Fibroblast of lung (primary cell): ENCODE measurements around the gene CSF1R. TPM values are rescaled to one million over a fixed set of nuclear protein-coding genes. Genes with fewer than 3 reads are reported as not detected.
"Not testable (repeated sequence)": the region's sequence is repeated elsewhere in the genome, so short reads cannot be mapped to it uniquely, and the experiment has no call there.

Experiments used
- DNase-seq, 2 donors: peaks; one replicate each; pipeline versions ENCODE4 v3.0.0 to v3.0.0-alpha.2; 2010; ENCODE audit warnings: low read depth in 2 of 2
- H2AFZ ChIP-seq: 2 replicates; pipeline ENCODE4 v1.5.1; 2012; ENCODE audit warnings: low read length, control low read depth, inconsistent platforms
- H3K27ac ChIP-seq: 2 replicates; pipeline ENCODE4 v1.5.1; 2011; ENCODE audit warnings: low read length, control low read depth; ENCODE audit not compliant: insufficient read depth
- H3K27me3 ChIP-seq: 2 replicates; pipeline ENCODE4 v1.5.1; 2011; ENCODE audit warnings: mild to moderate bottlenecking, low read length; ENCODE audit not compliant: control insufficient read depth, insufficient read depth
- H3K36me3 ChIP-seq: 2 replicates; pipeline ENCODE4 v1.5.1; 2011; ENCODE audit warnings: low read length; ENCODE audit not compliant: control insufficient read depth, insufficient read depth
- H3K4me1 ChIP-seq: 2 replicates; pipeline ENCODE4 v1.5.1; 2011; ENCODE audit warnings: low read length; ENCODE audit not compliant: control insufficient read depth, insufficient read depth; ENCODE audit errors: extremely low read depth
- H3K4me2 ChIP-seq: 2 replicates; pipeline ENCODE4 v1.5.1; 2011; ENCODE audit warnings: low read length, control low read depth; ENCODE audit not compliant: insufficient read depth; ENCODE audit errors: extremely low read depth
- H3K4me3 ChIP-seq, 4 experiments: fragments of 200-600 bp in 1 of 4; sonication (generic) in 1 of 4; replicated peaks in 1 of 4; 2 replicates each; pipeline ENCODE4 v1.5.1; 2011 to 2016; ENCODE audit warnings: low read length in 4 of 4, low read depth in 3 of 4, mild to moderate bottlenecking in 3 of 4, control low read depth in 2 of 4, inconsistent platforms in 1 of 4, mixed read lengths in 1 of 4; ENCODE audit not compliant: insufficient read depth in 1 of 4; ENCODE audit errors: control extremely low read depth in 1 of 4
- H3K79me2 ChIP-seq: 2 replicates; pipeline ENCODE4 v1.5.1; 2012; ENCODE audit warnings: mild to moderate bottlenecking, low read length, inconsistent platforms; ENCODE audit not compliant: control insufficient read depth, insufficient read depth
- H3K9ac ChIP-seq: 2 replicates; pipeline ENCODE4 v1.5.1; 2011; ENCODE audit warnings: mild to moderate bottlenecking, low read length, control low read depth; ENCODE audit not compliant: insufficient read depth
- H3K9me3 ChIP-seq: 2 replicates; pipeline ENCODE4 v1.5.1; 2012; ENCODE audit warnings: low read depth, low read length; ENCODE audit not compliant: control insufficient read depth, insufficient read depth
- H4K20me1 ChIP-seq: 2 replicates; pipeline ENCODE4 v1.5.1; 2011; ENCODE audit warnings: low read length; ENCODE audit not compliant: control insufficient read depth, insufficient read depth; ENCODE audit errors: extremely low read depth
- EZH2 ChIP-seq: IDR thresholded peaks from 2 replicates; pipeline ENCODE4 v1.5.1; 2012; ENCODE audit warnings: low read length, control low read depth, mild to moderate bottlenecking; ENCODE audit errors: missing control alignments
- polyA plus RNA-seq, 2 donors: library from polyadenylated mRNA; depleted of rRNA in 1 of 2; stranded (reverse) in 1 of 2; unstranded in 1 of 2; fragments of >200 nt; gene quantifications; 2 replicates each; pipeline ENCODE4 v1.2.1, GENCODE V29; 2011 to 2012; ENCODE audit warnings: missing spikeins in 1 of 2
- total RNA-seq: library from RNA; depleted of rRNA; stranded (reverse); fragments of >200 nt; gene quantifications from 2 replicates; pipeline ENCODE4 v1.2.1, GENCODE V29; 2014
- TF ChIP-seq, protein P1 (sequence below), 2 donors: IDR thresholded peaks in 1 of 2; conservative IDR thresholded peaks in 1 of 2; 1 replicate in 1 of 2; 2 replicates in 1 of 2; pipeline ENCODE4 v1.5.1; 2011 to 2012; ENCODE audit warnings: low read length in 2 of 2, control low read depth in 1 of 2, inconsistent platforms in 1 of 2, low read depth in 1 of 2, mild to moderate bottlenecking in 1 of 2

CSF1R gene
- total and polyA plus RNA-seq, 2 donors (not counting 1 experiment from before 2014, with no cell fraction given) = 0.07 TPM; not detected in 1

DNA sequence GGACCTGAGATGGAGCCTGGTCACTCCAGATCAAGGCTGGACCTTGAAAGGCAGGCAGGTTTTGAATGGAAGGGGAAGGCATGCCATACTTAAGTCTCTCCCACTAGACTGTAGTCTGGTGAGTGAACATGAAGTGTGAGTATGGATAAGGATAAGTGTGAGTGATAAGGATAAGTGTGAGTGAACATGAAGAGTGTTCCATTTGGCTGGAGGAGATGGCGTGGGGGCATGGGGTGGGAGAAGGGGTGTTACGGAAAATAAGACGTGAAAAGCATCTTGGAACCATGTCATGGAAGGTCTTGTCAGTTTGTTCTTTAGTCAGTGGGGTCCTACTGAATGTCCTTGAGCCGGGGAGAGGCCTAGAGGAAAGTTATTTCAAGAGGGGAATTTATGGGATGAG lies 53.0 kb downstream of the CSF1R start:
- no peaks in the 10 kb centered on the region for H3K79me2 ChIP-seq
- no peak overlapping the region for H3K9ac ChIP-seq
- H3K9me3 ChIP-seq = no peaks in the 10 kb centered on the region
- H3K27me3 ChIP-seq = no peaks in the 10 kb centered on the region
- H3K4me3 ChIP-seq = no peak overlapping the region
- no peak overlapping the region for H2AFZ ChIP-seq
- no peak overlapping the region for H3K4me2 ChIP-seq
- no peaks in the 10 kb centered on the region for H4K20me1 ChIP-seq
- no peak for DNase-seq
- TF ChIP-seq, protein P1, sequence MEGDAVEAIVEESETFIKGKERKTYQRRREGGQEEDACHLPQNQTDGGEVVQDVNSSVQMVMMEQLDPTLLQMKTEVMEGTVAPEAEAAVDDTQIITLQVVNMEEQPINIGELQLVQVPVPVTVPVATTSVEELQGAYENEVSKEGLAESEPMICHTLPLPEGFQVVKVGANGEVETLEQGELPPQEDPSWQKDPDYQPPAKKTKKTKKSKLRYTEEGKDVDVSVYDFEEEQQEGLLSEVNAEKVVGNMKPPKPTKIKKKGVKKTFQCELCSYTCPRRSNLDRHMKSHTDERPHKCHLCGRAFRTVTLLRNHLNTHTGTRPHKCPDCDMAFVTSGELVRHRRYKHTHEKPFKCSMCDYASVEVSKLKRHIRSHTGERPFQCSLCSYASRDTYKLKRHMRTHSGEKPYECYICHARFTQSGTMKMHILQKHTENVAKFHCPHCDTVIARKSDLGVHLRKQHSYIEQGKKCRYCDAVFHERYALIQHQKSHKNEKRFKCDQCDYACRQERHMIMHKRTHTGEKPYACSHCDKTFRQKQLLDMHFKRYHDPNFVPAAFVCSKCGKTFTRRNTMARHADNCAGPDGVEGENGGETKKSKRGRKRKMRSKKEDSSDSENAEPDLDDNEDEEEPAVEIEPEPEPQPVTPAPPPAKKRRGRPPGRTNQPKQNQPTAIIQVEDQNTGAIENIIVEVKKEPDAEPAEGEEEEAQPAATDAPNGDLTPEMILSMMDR (conservative IDR thresholded peaks at IDR 0.05 in 1 of 2, IDR thresholded peaks at IDR 0.05 in 1 of 2; ENCODE audit: low read depth in 1 of 2, low read length in 2 of 2) = no peak
- no peak for TF ChIP-seq EZH2
- peaks cover 2% of the 10 kb centered on the region for H3K4me1 ChIP-seq
- H3K27ac ChIP-seq = no peak overlapping the region
- peaks cover 18% of the 10 kb centered on the region for H3K36me3 ChIP-seq

DNA sequence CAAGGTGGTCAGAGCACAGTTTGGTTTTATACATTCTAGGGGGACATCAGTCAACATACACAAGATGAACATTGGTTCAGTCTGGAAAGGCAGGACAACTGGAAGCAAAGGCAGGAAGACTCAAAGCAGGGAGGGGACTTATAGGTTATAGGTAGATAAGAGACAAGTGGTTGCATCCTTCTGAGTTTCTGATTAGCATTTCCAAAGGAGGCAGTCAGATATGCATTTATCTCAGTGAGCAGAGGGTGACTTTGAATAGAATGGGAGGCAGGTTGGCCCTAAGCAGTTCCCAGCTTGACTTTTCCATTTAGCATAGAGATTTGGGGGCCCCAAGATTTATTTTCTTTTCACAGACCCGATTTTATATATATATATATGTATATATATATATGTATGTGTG lies 58.3 kb downstream of the CSF1R start:
- H3K4me3 ChIP-seq, H3K9me3 ChIP-seq, H3K9ac ChIP-seq, H3K4me2 ChIP-seq, H3K4me1 ChIP-seq, DNase-seq, H4K20me1 ChIP-seq, H3K27me3 ChIP-seq, H2AFZ ChIP-seq, H3K79me2 ChIP-seq, H3K27ac ChIP-seq: not testable (repeated sequence)
- H3K36me3 ChIP-seq = peaks cover 18% of the 10 kb centered on the region

DNA sequence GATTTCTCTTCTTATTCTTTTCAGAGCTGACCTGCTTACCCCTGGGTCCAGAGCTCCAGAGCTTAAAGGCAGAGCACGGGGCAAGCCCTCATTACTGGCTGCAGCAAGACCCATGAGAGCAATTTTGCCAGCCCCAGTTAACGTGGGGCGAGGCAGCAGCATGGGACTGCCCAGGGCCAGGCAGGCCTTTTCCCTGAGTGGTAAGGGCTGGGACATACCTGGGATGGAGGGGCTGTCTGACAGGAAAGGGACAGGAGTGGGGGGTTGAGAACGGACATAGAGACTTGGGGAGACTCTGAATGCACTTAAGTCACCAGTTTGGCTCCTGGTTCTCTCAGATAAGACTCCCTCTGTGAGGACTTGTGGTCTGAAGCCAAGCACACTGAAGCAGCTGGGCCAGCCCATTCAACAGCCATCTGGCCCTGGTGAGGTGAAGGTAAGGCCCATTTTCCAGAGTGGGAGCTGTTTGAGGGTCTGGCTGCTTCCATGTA lies 59.6 kb downstream of the CSF1R start:
- no peaks in the 10 kb centered on the region for H3K27me3 ChIP-seq
- H3K79me2 ChIP-seq = no peaks in the 10 kb centered on the region
- TF ChIP-seq, protein P1 (conservative IDR thresholded peaks at IDR 0.05 in 1 of 2, IDR thresholded peaks at IDR 0.05 in 1 of 2; ENCODE audit: low read depth in 1 of 2, low read length in 2 of 2) = no peak
- no peak for TF ChIP-seq EZH2
- H3K27ac ChIP-seq = no peak overlapping the region
- H3K4me1 ChIP-seq = peaks cover 4% of the 10 kb centered on the region
- peaks cover 16% of the 10 kb centered on the region for H3K36me3 ChIP-seq
- no peaks in the 10 kb centered on the region for H3K9me3 ChIP-seq
- H3K9ac ChIP-seq = no peak overlapping the region
- no peak overlapping the region for H3K4me3 ChIP-seq
- H4K20me1 ChIP-seq = no peaks in the 10 kb centered on the region
- no peak overlapping the region for H2AFZ ChIP-seq
- H3K4me2 ChIP-seq = no peak overlapping the region
- DNase-seq = no peak
